Measurements from ENCODE around the gene CHAF1B.

The CHAF1B gene

DNA sequence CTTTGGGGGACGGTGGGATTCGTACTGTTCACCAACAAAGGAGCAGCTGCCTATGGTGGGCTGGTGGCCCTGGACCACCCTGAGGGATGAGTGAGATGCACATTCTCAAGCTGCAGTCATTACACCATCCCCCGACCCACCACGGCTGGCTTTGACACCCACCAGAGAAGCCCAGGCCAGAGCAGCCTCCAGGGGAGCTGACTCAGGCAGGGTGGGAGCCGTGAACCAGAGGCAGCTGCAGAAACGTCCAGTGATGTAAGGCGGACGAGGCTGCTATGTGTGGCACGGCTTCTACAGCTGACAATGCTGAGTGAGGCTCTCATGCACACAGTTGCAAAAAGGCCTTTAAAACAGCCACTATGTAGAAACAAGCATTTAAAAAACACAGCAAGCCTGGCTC, 40.1 kb downstream of the CHAF1B start:
- no peak for DNase-seq (ENCODE audit: low read depth)
- no peak overlapping the region for H3K4me3 ChIP-seq (ENCODE audit: low read length)
- TF ChIP-seq, protein P1, sequence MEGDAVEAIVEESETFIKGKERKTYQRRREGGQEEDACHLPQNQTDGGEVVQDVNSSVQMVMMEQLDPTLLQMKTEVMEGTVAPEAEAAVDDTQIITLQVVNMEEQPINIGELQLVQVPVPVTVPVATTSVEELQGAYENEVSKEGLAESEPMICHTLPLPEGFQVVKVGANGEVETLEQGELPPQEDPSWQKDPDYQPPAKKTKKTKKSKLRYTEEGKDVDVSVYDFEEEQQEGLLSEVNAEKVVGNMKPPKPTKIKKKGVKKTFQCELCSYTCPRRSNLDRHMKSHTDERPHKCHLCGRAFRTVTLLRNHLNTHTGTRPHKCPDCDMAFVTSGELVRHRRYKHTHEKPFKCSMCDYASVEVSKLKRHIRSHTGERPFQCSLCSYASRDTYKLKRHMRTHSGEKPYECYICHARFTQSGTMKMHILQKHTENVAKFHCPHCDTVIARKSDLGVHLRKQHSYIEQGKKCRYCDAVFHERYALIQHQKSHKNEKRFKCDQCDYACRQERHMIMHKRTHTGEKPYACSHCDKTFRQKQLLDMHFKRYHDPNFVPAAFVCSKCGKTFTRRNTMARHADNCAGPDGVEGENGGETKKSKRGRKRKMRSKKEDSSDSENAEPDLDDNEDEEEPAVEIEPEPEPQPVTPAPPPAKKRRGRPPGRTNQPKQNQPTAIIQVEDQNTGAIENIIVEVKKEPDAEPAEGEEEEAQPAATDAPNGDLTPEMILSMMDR (IDR thresholded peaks at IDR 0.05; ENCODE audit: insufficient read depth, low read depth, low read length, missing control alignments): no peak

DNA sequence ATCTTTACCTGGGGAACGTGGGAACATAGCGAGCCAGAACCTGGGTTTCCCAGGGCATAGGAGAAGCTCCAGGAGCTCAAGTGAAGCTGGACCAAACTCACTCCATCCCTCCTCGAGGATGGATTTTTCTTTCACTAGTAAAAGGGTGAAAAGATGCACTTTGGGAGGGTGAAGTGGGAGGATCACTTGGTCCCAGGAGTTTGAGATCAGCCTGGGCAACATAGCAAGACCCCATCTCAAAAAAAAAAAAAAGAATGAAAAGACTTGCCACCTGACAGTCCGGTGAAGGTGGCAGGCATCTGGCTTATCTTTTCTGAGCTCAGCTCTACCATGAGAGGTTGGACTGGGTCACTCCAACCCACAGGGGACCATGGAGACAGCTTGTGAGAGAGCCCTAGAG, 42.3 kb downstream of the CHAF1B start:
- no peak for DNase-seq (ENCODE audit: low read depth)
- TF ChIP-seq, protein P1 (IDR thresholded peaks at IDR 0.05; ENCODE audit: insufficient read depth, low read depth, low read length, missing control alignments): no peak
- H3K4me3 ChIP-seq (ENCODE audit: low read length): no peak overlapping the region

DNA sequence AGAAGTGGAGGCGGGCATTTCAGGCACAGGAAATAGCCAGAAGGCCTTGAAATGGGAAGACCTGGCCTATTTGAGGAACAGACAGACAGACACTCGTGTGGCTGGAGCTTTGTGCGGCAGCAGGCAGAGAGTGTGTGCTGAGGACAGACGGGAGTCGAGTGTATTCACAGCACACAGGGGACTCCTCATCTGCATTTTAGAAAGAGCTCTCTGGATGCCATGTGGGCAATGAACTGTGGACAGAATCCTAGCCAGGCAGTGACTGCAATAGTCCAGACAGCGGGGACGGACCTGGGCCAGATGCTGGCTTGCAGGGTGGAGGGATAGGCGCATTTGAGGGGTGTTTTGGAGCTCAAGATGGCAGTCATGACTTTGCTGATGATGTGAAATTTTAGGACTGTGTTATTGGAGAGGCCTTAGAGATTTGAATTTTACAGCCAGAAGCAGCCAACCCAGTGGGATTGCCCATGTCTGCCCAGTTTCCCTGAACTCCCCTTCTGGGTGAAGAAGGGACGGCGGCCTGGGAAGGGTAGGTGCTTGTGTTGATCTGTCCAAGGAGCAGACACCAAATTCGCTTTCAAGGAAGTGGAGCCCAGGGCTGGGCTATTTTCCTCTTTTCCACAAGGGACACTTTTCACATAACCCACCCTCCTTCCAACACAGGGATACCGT, 43.7 kb downstream of the CHAF1B start:
- TF ChIP-seq, protein P1 (IDR thresholded peaks at IDR 0.05; ENCODE audit: insufficient read depth, low read depth, low read length, missing control alignments): no peak
- DNase-seq (ENCODE audit: low read depth): no peak
- H3K4me3 ChIP-seq (ENCODE audit: low read length): no peak overlapping the region

DNA sequence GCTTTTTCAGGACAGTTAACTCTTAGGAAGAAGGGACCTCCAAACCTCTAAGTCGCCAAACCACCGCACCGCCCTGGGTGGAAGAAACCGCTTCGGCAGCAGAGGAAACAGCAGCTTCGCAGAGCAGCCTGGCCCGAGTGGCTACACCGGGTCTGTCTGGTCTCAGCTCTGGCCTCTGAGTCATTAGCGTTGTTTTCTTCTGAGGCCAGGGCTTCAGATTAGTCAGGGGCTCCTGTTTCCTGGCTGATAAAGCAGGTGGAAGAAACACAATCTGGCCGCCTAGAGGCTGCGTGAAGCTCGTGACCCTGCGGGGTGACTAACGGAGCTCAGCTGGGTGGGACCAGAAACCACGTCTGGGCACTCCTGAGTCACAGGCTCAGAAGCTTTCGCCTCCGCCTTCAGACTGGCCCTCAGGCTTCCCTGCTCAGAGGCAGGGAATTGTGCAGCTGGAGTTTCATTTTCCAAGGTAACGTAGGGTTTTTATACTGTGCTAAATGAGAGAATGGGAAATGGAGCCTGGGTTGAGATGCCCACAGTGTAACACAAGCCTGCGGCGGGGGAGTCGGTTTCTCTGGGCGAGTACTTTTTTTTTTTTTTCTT, 44.9 kb downstream of the CHAF1B start:
- DNase-seq (ENCODE audit: low read depth): peak; percentile 100
- H3K4me3 ChIP-seq (ENCODE audit: low read length): peak overlapping the region; percentile 14
- TF ChIP-seq, protein P1 (IDR thresholded peaks at IDR 0.05; ENCODE audit: insufficient read depth, low read depth, low read length, missing control alignments): peak; percentile 33

DNA sequence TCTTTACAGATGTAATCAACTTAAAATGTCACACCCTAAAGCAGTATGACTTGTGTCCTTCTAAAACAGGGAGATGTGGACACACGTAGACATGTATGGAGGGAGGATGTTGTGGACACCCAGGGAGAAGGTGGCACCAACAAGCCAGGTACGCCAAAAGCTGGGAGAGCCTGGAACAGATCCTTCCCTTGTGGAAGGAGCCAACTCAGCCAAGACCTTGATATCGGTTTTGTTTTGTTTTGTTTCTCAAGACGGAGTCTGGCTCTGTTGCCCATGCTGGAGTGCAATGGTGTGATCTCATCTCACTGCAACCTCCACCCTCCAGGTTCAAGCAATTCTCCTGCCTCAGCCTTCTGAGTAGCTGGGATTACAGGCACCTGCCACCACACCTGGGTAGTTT, 45.6 kb downstream of the CHAF1B start:
- DNase-seq (ENCODE audit: low read depth): peak; percentile 41
- no peak overlapping the region for H3K4me3 ChIP-seq (ENCODE audit: low read length)

DNA sequence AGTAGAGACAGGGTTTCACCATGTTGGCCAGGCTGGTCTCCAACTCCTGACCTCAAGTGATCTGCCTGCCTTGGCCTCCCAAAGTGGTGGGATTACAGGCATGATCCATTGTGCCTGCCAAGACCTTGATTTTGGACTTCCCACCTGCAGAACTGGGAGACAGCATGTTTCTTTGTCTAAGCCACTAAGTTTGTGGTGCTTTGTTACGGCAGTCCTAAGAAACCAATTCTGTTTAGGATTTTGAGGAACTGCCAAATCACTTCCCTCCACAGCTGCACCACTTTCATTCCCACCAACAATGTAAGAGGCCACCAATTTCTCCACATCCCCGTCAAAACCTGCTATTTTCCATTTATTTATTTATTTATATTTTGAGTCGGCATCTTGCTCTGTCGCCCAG, 46.1 kb downstream of the CHAF1B start:
- TF ChIP-seq, protein P1 (IDR thresholded peaks at IDR 0.05; ENCODE audit: insufficient read depth, low read depth, low read length, missing control alignments): no peak
- no peak overlapping the region for H3K4me3 ChIP-seq (ENCODE audit: low read length)
- DNase-seq (ENCODE audit: low read depth): no peak

More for the DNA sequence above, 45.6 kb downstream of the CHAF1B start:
- TF ChIP-seq, protein P1 (IDR thresholded peaks at IDR 0.05; ENCODE audit: insufficient read depth, low read depth, low read length, missing control alignments): no peak
